Adipose tissue (tissue), 3 donors: Measurements from ENCODE around the gene ALDOB. TPM values are rescaled to one million over a fixed set of nuclear protein-coding genes. Genes with fewer than 3 reads are reported as not detected.

Source experiments
- H3K27ac ChIP-seq: one replicate; pipeline ENCODE4 v1.5.1; 2013; ENCODE audit warnings: low read depth, low read length
- WGBS, 3 donors: extraction: QIAGEN DNeasy Blood & Tissue Kit; methylation state at CpG; one replicate each; pipeline ENCODE4 v1.1.7; 2013; 5-methylcytosine and 5-hydroxymethylcytosine counted together
- polyA plus RNA-seq, 3 donors: library from polyadenylated mRNA; stranded (reverse); fragments of 200-250 nt; gene quantifications; one replicate each; pipeline ENCODE4 v1.2.3, GENCODE V29; 2013
- donor health status: healthy with polysubstance abuse.
- donor health status: Bipolar disorder and iron deficiency.
- donor health status: healthy.

ALDOB gene
- polyA plus RNA-seq, 3 donors: 1.6 to 972 (median 2.5) TPM

GRCh38 chr9:101462558-101462957, 27.0 kb upstream of the ALDOB start:
- no peak overlapping the region for H3K27ac ChIP-seq
- WGBS, 3 donors: 45 to 62% (median 49%) methylated on average over 5 of the region's 5 CpGs

DNA sequence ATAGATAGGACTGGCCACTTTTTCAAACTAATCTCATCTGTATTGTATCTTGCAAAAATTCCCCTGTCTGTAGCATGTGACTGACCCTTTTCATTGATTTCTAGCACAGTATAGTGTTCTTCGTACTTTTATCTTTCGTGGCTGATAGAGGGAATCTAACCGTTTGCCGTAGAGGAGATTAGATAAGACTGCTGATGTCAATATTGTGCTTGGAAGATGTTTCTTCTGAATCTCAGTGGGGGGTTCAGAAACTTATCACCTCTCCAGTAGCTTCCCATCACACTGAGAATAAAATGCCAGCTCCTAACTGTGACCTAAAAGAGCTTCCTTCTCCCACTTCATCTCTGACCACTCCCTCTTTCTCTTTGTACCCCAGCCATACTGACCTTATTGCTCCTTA, 25.4 kb upstream of the ALDOB start:
- WGBS, 3 donors: 25 to 83% (median 77%) methylated on average over 4 of the region's 4 CpGs
- H3K27ac ChIP-seq: no peak overlapping the region

GRCh38 chr9:101458963-101459631, 23.5 kb upstream of the ALDOB start:
- 35 to 42% (median 37%) methylated on average over 9 of the region's 9 CpGs for WGBS, 3 donors
- H3K27ac ChIP-seq: no peak overlapping the region

DNA sequence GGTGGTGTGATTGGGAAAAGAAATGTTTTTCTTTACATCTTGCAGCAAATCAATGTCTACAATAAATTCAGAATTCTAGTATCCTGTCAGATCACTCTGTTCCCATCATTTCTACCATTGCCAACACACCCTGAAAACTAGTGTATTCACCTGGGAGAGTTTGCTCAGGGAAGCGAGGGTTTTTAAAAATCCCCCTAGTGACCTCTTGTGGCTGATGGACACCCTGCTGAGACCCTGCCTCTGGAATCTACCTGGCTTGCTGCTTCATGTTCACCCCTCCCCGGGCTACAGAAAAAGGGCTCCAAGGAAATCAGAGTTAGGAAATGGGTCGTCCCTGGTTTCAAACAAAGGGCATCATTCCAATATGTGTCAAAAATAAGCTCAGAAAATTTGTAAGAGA, 21.4 kb upstream of the ALDOB start:
- WGBS, 3 donors: 21 to 44% (median 33%) methylated on average over 3 of the region's 3 CpGs
- no peak overlapping the region for H3K27ac ChIP-seq

DNA sequence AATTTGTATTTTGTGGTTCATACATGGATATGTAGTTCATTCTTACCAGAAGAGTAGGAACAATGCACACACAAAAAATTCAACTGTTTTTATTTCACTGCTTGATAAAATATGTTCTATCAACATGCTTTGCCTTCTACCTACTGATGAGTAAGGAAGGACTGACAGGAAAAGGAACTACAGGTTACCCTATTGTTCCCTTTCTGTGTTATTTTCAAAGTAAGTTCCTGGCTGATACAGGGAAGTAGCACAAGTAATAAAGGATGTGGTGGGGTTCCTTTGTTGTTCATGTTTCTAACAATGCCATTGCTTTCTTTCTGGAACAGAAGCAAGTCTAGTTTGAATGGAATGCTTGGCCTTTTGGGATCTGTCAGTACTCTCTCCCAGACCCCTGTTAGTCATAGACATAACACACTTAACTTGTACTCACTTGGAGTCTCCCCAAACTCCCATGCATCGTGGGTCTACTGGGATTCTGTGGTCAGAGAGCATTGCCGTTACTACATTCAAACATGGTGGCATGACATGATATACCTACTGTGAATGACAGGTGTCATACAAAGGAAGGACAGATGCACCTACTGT, 20.2 kb upstream of the ALDOB start:
- H3K27ac ChIP-seq: no peak overlapping the region
- WGBS, 3 donors: 56 to 71% (median 62%) methylated on average over 2 of the region's 2 CpGs

DNA sequence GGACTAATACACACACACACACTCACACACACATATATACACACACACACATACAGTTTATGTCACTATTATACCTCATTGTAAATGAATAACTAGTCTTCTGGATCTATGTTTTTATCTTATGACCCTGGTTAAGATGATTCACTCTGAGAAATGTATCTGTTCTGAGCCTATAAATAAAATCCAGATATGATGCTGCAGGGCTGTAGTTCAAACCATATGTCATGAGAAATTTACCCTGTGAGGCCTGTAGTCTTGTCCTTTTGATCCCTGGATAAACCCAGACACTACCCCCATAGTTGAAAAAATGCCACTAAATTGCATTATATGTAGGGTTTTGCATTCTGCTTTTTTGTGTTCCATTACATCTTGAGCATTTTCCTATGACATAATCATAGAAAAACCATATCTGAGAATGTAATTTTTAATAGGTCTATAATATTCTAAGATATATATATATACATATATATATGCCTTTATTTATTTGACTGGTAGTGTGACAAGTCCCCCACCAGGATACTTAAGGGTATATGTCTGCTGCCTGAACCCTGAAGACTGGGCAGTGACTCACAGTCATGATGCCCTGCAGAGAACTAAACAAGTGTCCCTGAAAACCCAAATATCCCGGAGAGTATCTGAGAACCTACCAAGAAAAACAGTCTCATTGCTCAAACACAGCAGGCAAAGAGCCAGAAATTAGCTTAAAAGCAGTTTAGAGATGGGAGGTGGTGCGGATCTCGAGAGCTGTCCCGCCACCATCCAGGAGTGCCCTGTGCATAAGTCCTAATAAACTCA, 18.4 kb upstream of the ALDOB start:
- WGBS, 3 donors: 75 to 95% (median 85%) methylated on average over 4 of the region's 4 CpGs
- H3K27ac ChIP-seq: no peak overlapping the region

- WGBS, 3 donors: 89 to 92% (median 91%) methylated on average over 4 of the region's 4 CpGs
- H3K27ac ChIP-seq: no peak overlapping the region
These were observed 15.9 kb upstream of the ALDOB start for GRCh38 chr9:101451498-101451897.

DNA sequence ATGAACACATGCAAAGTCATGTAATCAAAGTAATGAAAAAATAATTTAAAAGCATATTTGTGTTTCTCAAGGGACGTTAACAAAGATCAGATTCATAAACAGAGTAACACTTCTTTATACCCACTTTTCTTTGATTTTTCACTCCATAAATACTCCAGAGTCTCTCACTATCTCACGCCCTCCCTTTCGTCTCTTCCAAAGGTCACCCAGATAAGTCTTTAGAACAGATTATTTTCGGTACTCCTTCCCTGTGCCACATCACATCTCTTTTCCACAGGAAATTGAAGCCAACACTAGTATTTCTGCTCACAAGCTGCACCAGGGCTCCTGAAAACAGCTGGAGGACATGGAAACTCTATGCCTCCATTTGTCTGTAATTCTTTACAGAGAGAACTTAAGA, 15.4 kb upstream of the ALDOB start:
- WGBS, 3 donors: 29 to 58% (median 48%) methylated on average over 4 of the region's 4 CpGs
- no peak overlapping the region for H3K27ac ChIP-seq

GRCh38 chr9:101449071-101449721, 13.6 kb upstream of the ALDOB start:
- H3K27ac ChIP-seq: no peak overlapping the region
- WGBS, 3 donors: 0 to 3% (median 2%) methylated on average over 38 to 40 of the region's 40 CpGs

DNA sequence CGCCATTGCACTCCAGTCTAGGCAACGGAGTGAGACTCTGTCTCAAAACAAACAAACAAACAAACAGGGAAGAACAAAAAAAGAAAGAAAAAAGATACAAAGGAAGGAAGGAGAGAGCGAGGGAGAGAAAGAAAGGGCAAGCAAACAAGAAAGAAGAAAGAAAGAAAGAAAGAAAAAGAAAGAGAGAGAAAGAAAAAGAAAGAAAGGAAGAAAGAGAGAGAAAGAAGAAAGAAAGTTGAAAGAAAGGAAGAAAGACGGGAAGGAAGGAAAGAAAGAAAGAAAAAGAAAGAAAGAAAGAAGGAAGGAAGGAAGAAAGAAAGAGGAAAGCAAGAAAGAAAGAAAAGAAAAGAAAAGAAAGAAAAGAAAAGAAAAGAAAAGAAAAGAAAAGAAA, 13.1 kb upstream of the ALDOB start:
- no peak overlapping the region for H3K27ac ChIP-seq
- WGBS, 3 donors: 52 to 65% (median 62%) methylated on average over 4 of the region's 4 CpGs

DNA sequence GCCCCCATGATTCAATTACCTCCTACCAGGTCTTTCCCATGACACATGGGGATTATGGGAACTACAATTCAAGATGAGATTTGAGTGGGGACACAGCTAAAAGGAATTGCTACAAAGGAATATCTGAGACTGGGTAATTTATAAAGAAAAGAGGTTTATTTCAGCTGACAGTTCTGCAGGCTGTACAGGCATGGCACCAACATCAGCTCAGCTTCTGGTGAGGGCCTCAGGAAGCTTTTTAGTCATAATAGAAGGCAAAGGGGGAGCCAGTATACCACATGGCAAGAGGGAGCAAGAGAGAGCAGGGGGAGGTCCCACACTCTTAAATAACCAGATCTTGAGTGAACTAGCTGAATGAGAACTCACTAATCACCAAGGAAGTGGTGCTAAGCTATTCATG, 11.2 kb upstream of the ALDOB start:
- H3K27ac ChIP-seq: no peak overlapping the region

DNA sequence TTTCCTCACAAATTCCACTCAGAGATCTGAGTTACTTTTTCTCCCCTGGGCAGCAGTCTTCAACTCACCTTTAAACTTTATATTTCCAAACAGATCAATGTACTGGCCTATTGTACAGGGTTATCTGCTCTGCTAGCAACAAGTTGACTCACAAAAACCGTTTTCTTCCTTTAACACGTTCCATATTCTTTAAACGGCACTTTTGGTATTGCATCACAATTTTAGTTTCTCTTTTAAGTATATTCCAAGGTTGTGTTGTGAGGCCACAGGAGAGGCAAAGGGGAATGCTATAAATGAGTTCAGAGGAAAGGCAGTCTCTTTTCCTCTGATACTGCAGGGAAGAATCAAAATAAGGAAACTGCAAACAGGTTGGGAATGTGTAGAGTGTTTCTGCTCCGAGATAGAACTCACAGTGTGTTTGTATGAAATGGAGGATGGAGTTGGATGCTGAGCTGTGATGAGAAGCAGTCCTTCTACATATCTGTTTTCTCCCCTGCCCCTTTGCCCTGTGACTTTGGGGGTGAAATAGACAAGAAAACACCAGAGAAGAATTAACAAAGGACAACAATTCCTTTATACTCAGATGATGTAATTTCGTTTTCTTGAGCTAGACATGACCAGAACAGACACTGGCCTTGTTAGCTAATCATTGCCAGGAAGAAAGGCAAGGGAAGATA, 9.9 kb upstream of the ALDOB start:
- no peak overlapping the region for H3K27ac ChIP-seq
- 18 to 46% (median 44%) methylated on average over 5 of the region's 5 CpGs for WGBS, 3 donors

DNA sequence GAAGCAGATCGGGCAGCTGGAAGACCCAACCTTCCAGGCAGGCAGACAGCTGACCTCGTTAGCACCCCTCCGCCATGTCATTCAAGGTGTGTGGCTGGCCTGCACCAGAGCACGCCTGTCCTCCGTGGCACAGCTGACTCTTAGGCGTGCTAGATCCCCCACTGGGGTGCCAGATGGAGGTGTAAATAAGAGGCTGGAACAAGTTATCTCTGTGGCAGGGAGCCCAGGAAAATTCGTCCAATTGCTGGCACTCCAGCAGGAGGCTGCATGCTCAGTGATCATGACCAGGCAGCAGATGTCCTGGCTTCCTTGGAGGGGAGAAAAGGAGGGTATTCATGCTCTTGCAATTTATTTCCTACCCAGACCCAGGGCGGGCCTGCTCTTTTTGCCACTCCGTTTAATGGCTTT, 7.8 kb upstream of the ALDOB start:
- WGBS, 3 donors: 47 to 77% (median 75%) methylated on average over 9 of the region's 9 CpGs
- no peak overlapping the region for H3K27ac ChIP-seq

DNA sequence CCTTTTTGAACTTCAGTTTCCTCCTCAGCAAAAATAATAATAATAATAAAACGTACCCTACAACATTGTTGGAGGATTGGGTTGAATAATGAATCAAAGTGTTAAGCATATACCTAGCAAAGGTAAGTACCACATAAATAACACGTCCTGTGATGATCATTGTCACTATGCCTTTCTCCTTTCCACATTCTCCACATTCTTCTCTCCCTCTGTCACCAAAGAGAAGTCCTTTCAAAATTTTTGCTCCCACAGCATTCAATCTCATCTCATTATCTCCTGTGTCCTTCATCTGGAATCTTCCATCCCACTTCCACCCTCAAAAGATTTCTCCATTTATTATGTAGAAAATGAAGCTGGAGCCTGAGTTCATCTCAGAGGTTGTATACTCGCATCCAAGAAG, 7.2 kb upstream of the ALDOB start:
- H3K27ac ChIP-seq: no peak overlapping the region
- WGBS, 3 donors: 65 to 83% (median 80%) methylated on average over 3 of the region's 3 CpGs

DNA sequence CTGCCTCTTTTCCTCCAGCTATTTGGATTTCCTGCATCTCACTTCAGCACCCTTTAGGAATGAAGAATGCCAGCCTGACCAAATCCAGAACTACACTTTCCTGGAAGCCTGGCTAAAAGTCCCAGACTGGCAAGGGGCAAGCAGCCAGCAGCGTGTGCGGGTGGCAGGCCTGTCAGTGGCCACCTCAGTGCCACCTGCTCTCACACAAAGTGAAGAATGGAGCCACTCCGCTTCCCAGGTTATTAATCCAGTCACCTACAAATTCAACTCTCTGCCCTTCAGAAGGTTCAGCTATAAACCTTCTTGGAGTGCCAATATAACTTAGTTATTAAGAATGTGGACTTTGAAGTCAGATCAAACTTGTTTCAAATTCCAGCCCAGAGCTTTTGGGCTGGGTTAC, 6.7 kb upstream of the ALDOB start:
- WGBS, 3 donors: 21 to 93% (median 87%) methylated on average over 3 of the region's 3 CpGs
- no peak overlapping the region for H3K27ac ChIP-seq

- H3K27ac ChIP-seq: no peak overlapping the region
- 53 to 65% (median 58%) methylated on average over 3 of the region's 3 CpGs for WGBS, 3 donors
These were observed 5.2 kb upstream of the ALDOB start for GRCh38 chr9:101440714-101441230.

DNA sequence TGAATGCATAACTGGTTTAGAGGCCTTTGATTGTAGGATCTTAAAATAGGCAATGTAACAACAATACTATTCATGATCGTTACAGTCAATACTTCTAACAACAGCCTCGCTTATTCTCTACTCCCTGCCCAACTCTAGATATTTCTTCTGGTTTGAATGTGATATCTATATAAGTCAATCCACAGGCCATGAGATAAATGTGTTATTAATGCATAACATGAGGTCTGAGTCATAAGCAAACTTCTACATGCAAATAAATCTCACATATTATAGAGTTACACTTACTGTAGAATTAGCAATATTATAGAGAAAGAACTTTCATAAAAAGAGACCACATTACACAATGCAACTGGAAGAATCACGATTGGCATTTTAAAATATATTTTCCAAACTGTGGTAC, 2.9 kb upstream of the ALDOB start:
- H3K27ac ChIP-seq: no peak overlapping the region
- WGBS, 3 donors: 59 to 79% (median 68%) methylated on average over 3 of the region's 3 CpGs

DNA sequence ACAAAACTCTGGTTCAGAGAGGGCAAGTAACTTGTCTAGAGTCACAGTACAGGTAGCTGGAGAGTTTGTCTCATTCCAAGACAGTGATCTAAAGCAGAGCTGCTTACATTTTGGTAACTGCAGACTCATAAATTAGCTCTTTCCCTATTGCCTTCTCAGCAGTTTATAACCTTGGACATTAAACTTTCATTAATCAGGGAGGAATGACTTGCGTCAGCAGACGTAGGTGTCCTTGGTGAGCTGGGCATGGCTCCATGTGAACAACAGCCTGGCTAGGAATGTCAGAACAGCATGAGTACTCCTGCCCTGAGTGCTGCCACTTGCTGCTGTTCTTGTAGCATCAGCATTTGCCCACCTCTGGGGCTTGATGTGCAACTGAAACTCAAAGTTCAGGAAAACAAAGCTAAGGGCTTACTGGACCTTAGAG, 2.2 kb upstream of the ALDOB start:
- H3K27ac ChIP-seq: no peak overlapping the region
- WGBS, 3 donors: 27 to 69% (median 64%) methylated on average over 2 of the region's 2 CpGs
